Brain microvascular endothelial cell (primary cell): ENCODE data around the gene KCNJ12.
A peak's percentile ranks its signal among the peaks of the same experiment; 100 is the strongest.
"Not testable (repeated sequence)": the region's sequence is repeated elsewhere in the genome, so short reads cannot be mapped to it uniquely, and the experiment has no call there.

ENCODE experiments used
- DNase-seq: peaks from one replicate; pipeline ENCODE4 v3.0.0-alpha.2; 2020
- H3K27ac ChIP-seq: fragments of 250-450 bp; sonication (Bioruptor Pico); 2 replicates; pipeline ENCODE4 v1.5.1; 2020; ENCODE audit warnings: mild to moderate bottlenecking, moderate library complexity
- H3K27me3 ChIP-seq: fragments of 250-450 bp; sonication (Bioruptor Pico); replicated peaks from 2 replicates; pipeline ENCODE4 v1.5.1; 2020; ENCODE audit warnings: mild to moderate bottlenecking
- H3K36me3 ChIP-seq: fragments of 250-450 bp; sonication (Bioruptor Pico); replicated peaks from 2 replicates; pipeline ENCODE4 v1.5.1; 2020; ENCODE audit warnings: mild to moderate bottlenecking
- H3K4me3 ChIP-seq: 2 replicates; pipeline ENCODE4 v1.5.1; 2011; ENCODE audit warnings: low read depth, mild to moderate bottlenecking, control low read depth, low read length, moderate library complexity
- CTCF ChIP-seq: IDR thresholded peaks from 2 replicates; pipeline ENCODE4 v1.5.1; 2011; ENCODE audit warnings: low read depth, mild to moderate bottlenecking, moderate library complexity, low read length, control low read depth, inconsistent platforms; ENCODE audit errors: missing control alignments
- in situ Hi-C: cut with HindIII; loops from 2 replicates; pipeline ENCODE4 v1.10.0; 2017; ENCODE audit warnings: low sequenced_read_pairs, low pct_ligation_motif_present

KCNJ12 gene

GRCh38 chr17:21425736-21426135 is 49.6 kb downstream of the KCNJ12 start:
- H3K4me3 ChIP-seq = no peak overlapping the region

GRCh38 chr17:21426246-21426645 is 50.1 kb downstream of the KCNJ12 start:
- H3K27me3 ChIP-seq, H3K4me3 ChIP-seq, H3K36me3 ChIP-seq, DNase-seq, H3K27ac ChIP-seq, in situ Hi-C loops: not testable (repeated sequence)

More at GRCh38 chr17:21425736-21426135, 49.6 kb downstream of the KCNJ12 start:
- DNase-seq = no peak
- no peaks in the 10 kb centered on the region for H3K36me3 ChIP-seq
- TF ChIP-seq CTCF = no peak
- in situ Hi-C loops = no loop called here
- H3K27me3 ChIP-seq = no peaks in the 10 kb centered on the region
- no peak overlapping the region for H3K27ac ChIP-seq

- in situ Hi-C loops, H3K4me3 ChIP-seq, H3K27me3 ChIP-seq, H3K27ac ChIP-seq, H3K36me3 ChIP-seq, DNase-seq: not testable (repeated sequence)
Measured at GRCh38 chr17:21426876-21427275, 50.7 kb downstream of the KCNJ12 start.

GRCh38 chr17:21427727-21428126 is 51.6 kb downstream of the KCNJ12 start:
- H3K27ac ChIP-seq, H3K36me3 ChIP-seq, H3K4me3 ChIP-seq, H3K27me3 ChIP-seq, in situ Hi-C loops, DNase-seq: not testable (repeated sequence)

- H3K4me3 ChIP-seq, H3K36me3 ChIP-seq, DNase-seq, H3K27ac ChIP-seq, H3K27me3 ChIP-seq, in situ Hi-C loops: not testable (repeated sequence)
Measured at GRCh38 chr17:21428752-21429424, 52.7 kb downstream of the KCNJ12 start.

- peak; percentile 69 for DNase-seq
- H3K4me3 ChIP-seq, H3K27me3 ChIP-seq, in situ Hi-C loops, H3K27ac ChIP-seq, H3K36me3 ChIP-seq: not testable (repeated sequence)
Measured at GRCh38 chr17:21429921-21430628, 53.9 kb downstream of the KCNJ12 start.

GRCh38 chr17:21433971-21434370 is 57.8 kb downstream of the KCNJ12 start:
- H3K27ac ChIP-seq, DNase-seq, H3K4me3 ChIP-seq, H3K36me3 ChIP-seq, H3K27me3 ChIP-seq, in situ Hi-C loops: not testable (repeated sequence)

- H3K4me3 ChIP-seq, H3K27ac ChIP-seq, DNase-seq, H3K27me3 ChIP-seq, in situ Hi-C loops, H3K36me3 ChIP-seq: not testable (repeated sequence)
Measured at GRCh38 chr17:21434976-21435375, 58.8 kb downstream of the KCNJ12 start.

- H3K27me3 ChIP-seq, H3K36me3 ChIP-seq, in situ Hi-C loops, H3K27ac ChIP-seq, DNase-seq, H3K4me3 ChIP-seq: not testable (repeated sequence)
Measured at GRCh38 chr17:21436481-21436880, 60.3 kb downstream of the KCNJ12 start.

- in situ Hi-C loops, H3K27me3 ChIP-seq, H3K4me3 ChIP-seq, H3K27ac ChIP-seq, DNase-seq, H3K36me3 ChIP-seq: not testable (repeated sequence)
Measured at GRCh38 chr17:21436883-21437836, 61.0 kb downstream of the KCNJ12 start.

- H3K4me3 ChIP-seq, in situ Hi-C loops, H3K27me3 ChIP-seq, H3K36me3 ChIP-seq, H3K27ac ChIP-seq, DNase-seq: not testable (repeated sequence)
Measured at GRCh38 chr17:21438316-21439014, 62.3 kb downstream of the KCNJ12 start.

- H3K27me3 ChIP-seq, in situ Hi-C loops, H3K36me3 ChIP-seq, DNase-seq, H3K27ac ChIP-seq, H3K4me3 ChIP-seq: not testable (repeated sequence)
Measured at GRCh38 chr17:21439015-21439336, 62.8 kb downstream of the KCNJ12 start.
